GM18867 (cell line): Measurements from ENCODE around the gene RGMA.
"Not testable (repeated sequence)": the region's sequence is repeated elsewhere in the genome, so short reads cannot be mapped to it uniquely, and the experiment has no call there.

ENCODE experiments used
- ATAC-seq: cut with Tn5 transposase; IDR thresholded peaks from one replicate; pipeline ENCODE4 v1.9.1; 2021; ENCODE audit warnings: mild to moderate bottlenecking, moderate library complexity; ENCODE audit not compliant: unreplicated experiment

RGMA gene

GRCh38 chr15:93035953-93036810 lies 52.8 kb downstream of the RGMA start:
- ATAC-seq = peak; percentile 86

GRCh38 chr15:93035092-93035915 lies 53.7 kb downstream of the RGMA start:
- ATAC-seq = peak; percentile 20

- ATAC-seq = no peak
These were observed 54.5 kb downstream of the RGMA start for GRCh38 chr15:93034512-93034911.

GRCh38 chr15:93033434-93034045 lies 55.5 kb downstream of the RGMA start:
- ATAC-seq = no peak

GRCh38 chr15:93032515-93033206 lies 56.4 kb downstream of the RGMA start:
- ATAC-seq = not testable (repeated sequence)

GRCh38 chr15:93031557-93032384 lies 57.2 kb downstream of the RGMA start:
- not testable (repeated sequence) for ATAC-seq

GRCh38 chr15:93031103-93031464 lies 57.9 kb downstream of the RGMA start:
- no peak for ATAC-seq

- peak; percentile 72 for ATAC-seq
These were observed 58.4 kb downstream of the RGMA start for GRCh38 chr15:93030430-93031102.

- peak; percentile 13 for ATAC-seq
These were observed 59.1 kb downstream of the RGMA start for GRCh38 chr15:93029836-93030429.

- ATAC-seq = peak; percentile 10
These were observed 59.7 kb downstream of the RGMA start for GRCh38 chr15:93029214-93029835.

GRCh38 chr15:93028632-93029213 lies 60.3 kb downstream of the RGMA start:
- ATAC-seq = no peak

- no peak for ATAC-seq
These were observed 60.8 kb downstream of the RGMA start for GRCh38 chr15:93028111-93028631.

GRCh38 chr15:93027413-93027812 lies 61.6 kb downstream of the RGMA start:
- no peak for ATAC-seq

- ATAC-seq = no peak
These were observed 62.6 kb downstream of the RGMA start for GRCh38 chr15:93026380-93026817.

- ATAC-seq = no peak
These were observed 63.4 kb downstream of the RGMA start for GRCh38 chr15:93025625-93025982.

GRCh38 chr15:93024716-93025624 lies 64.0 kb downstream of the RGMA start:
- ATAC-seq = no peak

GRCh38 chr15:93024293-93024692 lies 64.7 kb downstream of the RGMA start:
- no peak for ATAC-seq
